NCI-H2196 treated with DMSO at 0.1 percent for 48 hours (cell line): ENCODE data around the gene CDX1.

ENCODE experiments used
- DNase-seq: peaks from one replicate; lab custom pipeline; 2025; ENCODE audit not compliant: unreplicated experiment; lab: John Stamatoyannopoulos, UW

The CDX1 gene

GRCh38 chr5:150144879-150145278, 21.7 kb upstream of the CDX1 start:
- no peak for DNase-seq

- no peak for DNase-seq
These were observed 20.3 kb upstream of the CDX1 start for GRCh38 chr5:150146235-150146634.

GRCh38 chr5:150146862-150147601, 19.5 kb upstream of the CDX1 start:
- DNase-seq: no peak

GRCh38 chr5:150147670-150148069, 18.9 kb upstream of the CDX1 start:
- DNase-seq: no peak

- no peak for DNase-seq
These were observed 18.3 kb upstream of the CDX1 start for GRCh38 chr5:150148117-150148927.

GRCh38 chr5:150149618-150150017, 17.0 kb upstream of the CDX1 start:
- DNase-seq: no peak

GRCh38 chr5:150152636-150153462, 13.7 kb upstream of the CDX1 start:
- no peak for DNase-seq

GRCh38 chr5:150153483-150153882, 13.1 kb upstream of the CDX1 start:
- no peak for DNase-seq

- no peak for DNase-seq
These were observed 12.5 kb upstream of the CDX1 start for GRCh38 chr5:150153957-150154617.

GRCh38 chr5:150154618-150155128, 11.9 kb upstream of the CDX1 start:
- no peak for DNase-seq

- DNase-seq: peak; percentile 3
These were observed 11.1 kb upstream of the CDX1 start, which contains the start of gene PDGFRB for GRCh38 chr5:150155258-150156026. Gene PDGFRB, minus strand, starts transcription at chr5:150155845. Its CDS starts 18,798 bp downstream, at chr5:150137047.

- DNase-seq: no peak
These were observed 10.6 kb upstream of the CDX1 start for GRCh38 chr5:150156027-150156368.

GRCh38 chr5:150156540-150156939, 10.0 kb upstream of the CDX1 start:
- DNase-seq: no peak

GRCh38 chr5:150157168-150157567, 9.4 kb upstream of the CDX1 start:
- DNase-seq: no peak

- DNase-seq: no peak
These were observed 8.2 kb upstream of the CDX1 start for GRCh38 chr5:150158170-150158949.

GRCh38 chr5:150159031-150159430, 7.5 kb upstream of the CDX1 start:
- no peak for DNase-seq

- DNase-seq: no peak
These were observed 6.8 kb upstream of the CDX1 start for GRCh38 chr5:150159741-150160179.

GRCh38 chr5:150160448-150161081, 6.0 kb upstream of the CDX1 start:
- DNase-seq: no peak
